ENCODE data around the gene UBLCP1.
"Not testable (repeated sequence)": the region's sequence is repeated elsewhere in the genome, so short reads cannot be mapped to it uniquely, and the experiment has no call there.

Gene UBLCP1

GRCh38 chr5:159252195-159252594 is 10.9 kb upstream of the UBLCP1 start:
- DNase-seq (ENCODE audit: low read depth) = no peak

GRCh38 chr5:159257007-159257406 is 6.1 kb upstream of the UBLCP1 start:
- DNase-seq (ENCODE audit: low read depth) = no peak

- DNase-seq (ENCODE audit: low read depth) = no peak
Observed at GRCh38 chr5:159257629-159258283, 5.3 kb upstream of the UBLCP1 start.

GRCh38 chr5:159258361-159258760 is 4.7 kb upstream of the UBLCP1 start:
- DNase-seq (ENCODE audit: low read depth) = no peak

GRCh38 chr5:159260212-159260611 is 2.9 kb upstream of the UBLCP1 start:
- DNase-seq (ENCODE audit: low read depth) = not testable (repeated sequence)

GRCh38 chr5:159262472-159262858 is 625 bp upstream of the UBLCP1 start:
- DNase-seq (ENCODE audit: low read depth) = no peak

GRCh38 chr5:159263569-159263905 is 447 bp downstream of the UBLCP1 start:
- no peak for DNase-seq (ENCODE audit: low read depth)

GRCh38 chr5:159266764-159267163 is 3.7 kb downstream of the UBLCP1 start:
- not testable (repeated sequence) for DNase-seq (ENCODE audit: low read depth)

GRCh38 chr5:159269723-159270122 is 6.6 kb downstream of the UBLCP1 start:
- DNase-seq (ENCODE audit: low read depth) = no peak

- DNase-seq (ENCODE audit: low read depth) = no peak
Observed at GRCh38 chr5:159273923-159274322, 10.8 kb downstream of the UBLCP1 start.

- no peak for DNase-seq (ENCODE audit: low read depth)
Observed at GRCh38 chr5:159274676-159275075, 11.6 kb downstream of the UBLCP1 start.

- DNase-seq (ENCODE audit: low read depth) = no peak
Observed at GRCh38 chr5:159286420-159287035, 23.4 kb downstream of the UBLCP1 start.

GRCh38 chr5:159290741-159291140 is 27.7 kb downstream of the UBLCP1 start:
- DNase-seq (ENCODE audit: low read depth) = no peak

- no peak for DNase-seq (ENCODE audit: low read depth)
Observed at GRCh38 chr5:159294921-159295320, 31.8 kb downstream of the UBLCP1 start.

- not testable (repeated sequence) for DNase-seq (ENCODE audit: low read depth)
Observed at GRCh38 chr5:159297300-159297699, 34.2 kb downstream of the UBLCP1 start.

GRCh38 chr5:159301466-159301865 is 38.4 kb downstream of the UBLCP1 start:
- DNase-seq (ENCODE audit: low read depth) = no peak

GRCh38 chr5:159301929-159302860 is 39.1 kb downstream of the UBLCP1 start:
- not testable (repeated sequence) for DNase-seq (ENCODE audit: low read depth)

- no peak for DNase-seq (ENCODE audit: low read depth)
Observed at GRCh38 chr5:159303286-159303685, 40.2 kb downstream of the UBLCP1 start.

GRCh38 chr5:159304961-159305595 is 42.0 kb downstream of the UBLCP1 start:
- no peak for DNase-seq (ENCODE audit: low read depth)

- DNase-seq (ENCODE audit: low read depth) = no peak
Observed at GRCh38 chr5:159309689-159310433, 46.8 kb downstream of the UBLCP1 start.

GRCh38 chr5:159310511-159310910 is 47.4 kb downstream of the UBLCP1 start:
- no peak for DNase-seq (ENCODE audit: low read depth)

- DNase-seq (ENCODE audit: low read depth) = no peak
Observed at GRCh38 chr5:159311063-159311462, 48.0 kb downstream of the UBLCP1 start.

All from activated gamma-delta T cell treated with anti-CD3 and anti-CD28 coated beads, Interleukin-2, amount 50 U/mL, for 16 hours (primary cell).